HFFc6 (cell line): ENCODE results near the gene DPP6. TPM values are rescaled to one million over a fixed set of nuclear protein-coding genes. Genes with fewer than 3 reads are reported as not detected.

Experiments used
- DNase-seq: peaks from one replicate; pipeline ENCODE4 v3.0.0-alpha.2; 2018
- H3K27ac Mint-ChIP-seq: 2 replicates; pipeline ENCODE4 v1.8.0; 2020; ENCODE audit warnings: mild to moderate bottlenecking, mixed read lengths
- H3K27me3 Mint-ChIP-seq: 2 replicates; pipeline ENCODE4 v1.8.0; 2021; ENCODE audit warnings: mild to moderate bottlenecking, moderate library complexity, mixed read lengths; ENCODE audit not compliant: insufficient read depth
- H3K36me3 Mint-ChIP-seq: 2 replicates; pipeline ENCODE4 v1.8.0; 2021; ENCODE audit warnings: low read depth, mixed read lengths
- H3K4me1 Mint-ChIP-seq: 2 replicates; pipeline ENCODE4 v1.8.0; 2020; ENCODE audit warnings: low read depth, mixed read lengths
- H3K4me3 Mint-ChIP-seq: 2 replicates; pipeline ENCODE4 v1.8.0; 2020; ENCODE audit warnings: mild to moderate bottlenecking, moderate library complexity, mixed read lengths
- H3K9me3 Mint-ChIP-seq: 2 replicates; pipeline ENCODE4 v1.8.0; 2020; ENCODE audit warnings: mild to moderate bottlenecking, mixed read lengths
- total RNA-seq, 6 experiments: library from RNA; stranded (reverse); fragmentation: NEBNext Ultra II Directional; extraction: Animal tissue kit (Norgen Biotek cat#: 25700); gene quantifications; 2 replicates in 1 of 6; 3 replicates in 5 of 6; pipeline ENCODE4 v1.2.3, GENCODE V29; 2021
- TF ChIP-seq, protein P1 (sequence below): fragments of 200-600 bp; sonication (generic); IDR thresholded peaks from 2 replicates; pipeline ENCODE4 v1.5.0; 2021; ENCODE audit warnings: antibody characterized with exemption, mild to moderate bottlenecking

DPP6 gene
- total RNA-seq, 6 experiments from 2014 or later = not detected

DNA sequence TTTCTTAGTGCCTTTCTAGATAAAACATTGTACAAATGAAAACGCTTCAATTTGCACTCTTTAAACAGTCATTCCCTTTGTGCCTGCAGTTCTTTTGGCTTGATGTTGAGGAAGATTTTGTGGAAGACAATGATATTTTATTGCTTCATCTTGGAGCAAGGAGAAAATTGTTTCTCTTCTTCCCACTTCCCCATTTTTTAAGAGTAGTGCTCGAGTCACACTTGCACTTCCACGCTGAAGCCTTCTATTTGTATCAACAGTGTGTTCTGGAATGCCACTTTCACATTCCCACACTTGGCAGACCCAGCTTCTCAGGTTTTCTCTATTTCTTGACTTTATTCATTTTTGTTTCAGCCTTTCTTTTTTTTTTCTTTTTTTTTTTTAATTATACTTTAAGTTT, 581.4 kb downstream of the DPP6 start:
- Mint-ChIP-seq H3K36me3 (0 out of 2 replicates have a peak, but pooled peaks cover 2% of the 10 kb centered on the region), H3K4me1 (no peaks in the 10 kb centered on the region), H3K27ac (no peak overlapping the region), H3K4me3 (no peak overlapping the region), H3K27me3 (peaks cover 2% of the 10 kb centered on the region; the same call in 1 of the 2 replicates), H3K9me3 (peaks cover 68% of the 10 kb centered on the region)
- TF ChIP-seq, protein P1, sequence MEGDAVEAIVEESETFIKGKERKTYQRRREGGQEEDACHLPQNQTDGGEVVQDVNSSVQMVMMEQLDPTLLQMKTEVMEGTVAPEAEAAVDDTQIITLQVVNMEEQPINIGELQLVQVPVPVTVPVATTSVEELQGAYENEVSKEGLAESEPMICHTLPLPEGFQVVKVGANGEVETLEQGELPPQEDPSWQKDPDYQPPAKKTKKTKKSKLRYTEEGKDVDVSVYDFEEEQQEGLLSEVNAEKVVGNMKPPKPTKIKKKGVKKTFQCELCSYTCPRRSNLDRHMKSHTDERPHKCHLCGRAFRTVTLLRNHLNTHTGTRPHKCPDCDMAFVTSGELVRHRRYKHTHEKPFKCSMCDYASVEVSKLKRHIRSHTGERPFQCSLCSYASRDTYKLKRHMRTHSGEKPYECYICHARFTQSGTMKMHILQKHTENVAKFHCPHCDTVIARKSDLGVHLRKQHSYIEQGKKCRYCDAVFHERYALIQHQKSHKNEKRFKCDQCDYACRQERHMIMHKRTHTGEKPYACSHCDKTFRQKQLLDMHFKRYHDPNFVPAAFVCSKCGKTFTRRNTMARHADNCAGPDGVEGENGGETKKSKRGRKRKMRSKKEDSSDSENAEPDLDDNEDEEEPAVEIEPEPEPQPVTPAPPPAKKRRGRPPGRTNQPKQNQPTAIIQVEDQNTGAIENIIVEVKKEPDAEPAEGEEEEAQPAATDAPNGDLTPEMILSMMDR = no peak
- DNase-seq = no peak

DNA sequence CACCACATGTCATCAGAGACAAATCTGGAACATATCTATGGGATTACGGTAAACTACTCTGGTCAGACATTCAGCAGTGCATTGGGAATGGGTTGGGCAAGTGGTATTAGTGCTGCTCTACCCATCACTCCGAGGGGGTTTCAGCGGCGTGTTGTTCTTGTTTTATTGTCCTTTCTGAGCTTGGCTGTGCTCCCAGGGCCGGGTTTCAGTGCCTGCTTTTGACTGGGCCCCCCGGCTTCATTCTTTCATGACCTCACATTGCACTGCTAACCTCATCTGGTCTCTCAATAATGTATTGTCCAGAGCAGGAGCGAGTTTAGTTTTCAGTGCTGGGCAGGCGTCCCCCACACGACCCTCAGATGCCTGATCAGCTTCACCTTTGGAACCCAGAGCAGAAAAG, 586.1 kb downstream of the DPP6 start:
- TF ChIP-seq, protein P1 = no peak
- peaks cover 2% of the 10 kb centered on the region; the same call in 1 of the 2 replicates for H3K27me3 Mint-ChIP-seq
- peaks cover 6% of the 10 kb centered on the region; the same call in 1 of the 2 replicates for H3K36me3 Mint-ChIP-seq
- DNase-seq = no peak
- H3K4me3 Mint-ChIP-seq = no peak overlapping the region
- peaks cover 44% of the 10 kb centered on the region for H3K9me3 Mint-ChIP-seq
- no peak overlapping the region for H3K27ac Mint-ChIP-seq
- no peaks in the 10 kb centered on the region for H3K4me1 Mint-ChIP-seq

DNA sequence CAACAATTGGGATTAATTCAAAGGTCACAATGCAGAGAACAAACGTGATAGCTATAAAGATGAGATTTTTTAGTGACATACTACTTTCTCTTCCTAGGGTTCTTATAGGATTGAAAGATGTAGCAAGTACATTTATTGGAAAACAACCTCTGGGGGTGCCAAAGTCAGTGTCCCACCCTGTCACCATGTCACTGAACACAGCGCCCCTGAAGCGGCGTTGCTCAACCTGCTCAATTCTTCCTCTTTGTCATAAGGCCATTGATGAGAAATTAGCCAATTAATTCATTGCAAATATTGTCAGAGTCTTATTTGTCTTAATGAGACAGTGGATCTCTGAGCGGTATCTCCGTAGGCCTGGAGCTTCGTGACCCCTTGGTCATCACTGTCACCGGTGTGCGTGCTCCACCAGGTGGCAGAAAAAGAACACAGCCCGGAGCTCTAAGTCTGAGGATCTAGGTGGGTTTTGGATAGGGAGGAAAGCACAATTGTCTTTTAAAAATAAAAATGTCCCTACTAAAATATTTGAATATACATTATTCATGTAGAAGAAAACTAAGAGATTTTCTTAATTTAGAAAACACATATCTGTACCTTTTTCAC, 588.2 kb downstream of the DPP6 start:
- Mint-ChIP-seq H3K27me3 (no peaks in the 10 kb centered on the region), H3K27ac (no peak overlapping the region), H3K4me1 (no peaks in the 10 kb centered on the region), H3K36me3 (peaks cover 6% of the 10 kb centered on the region; the same call in 1 of the 2 replicates), H3K9me3 (peaks cover 39% of the 10 kb centered on the region), H3K4me3 (no peak overlapping the region)
- TF ChIP-seq, protein P1 = no peak
- no peak for DNase-seq

DNA sequence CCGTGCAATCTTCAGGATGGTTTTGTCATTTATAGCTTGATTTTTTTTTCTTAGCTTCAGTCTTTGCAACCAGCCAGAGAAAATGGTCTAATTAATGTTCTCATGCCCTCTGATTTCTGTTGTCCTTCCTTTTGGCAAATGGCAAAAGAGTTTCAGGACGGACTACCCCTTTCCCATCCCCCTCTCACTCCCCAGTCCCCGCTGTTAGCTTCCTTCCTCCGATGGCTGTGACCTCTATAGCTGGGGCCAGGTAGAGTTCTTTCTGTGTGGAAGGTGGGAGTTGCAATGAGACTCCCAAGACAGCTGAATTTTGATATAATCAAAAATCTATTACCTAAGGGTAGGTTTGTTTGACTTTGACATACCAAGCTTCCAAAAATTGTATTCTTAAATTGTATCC, 588.7 kb downstream of the DPP6 start:
- no peaks in the 10 kb centered on the region for H3K27me3 Mint-ChIP-seq
- H3K9me3 Mint-ChIP-seq = peaks cover 36% of the 10 kb centered on the region
- peaks cover 6% of the 10 kb centered on the region; the same call in 1 of the 2 replicates for H3K36me3 Mint-ChIP-seq
- no peaks in the 10 kb centered on the region for H3K4me1 Mint-ChIP-seq
- no peak overlapping the region for H3K4me3 Mint-ChIP-seq
- TF ChIP-seq, protein P1 = no peak
- no peak overlapping the region for H3K27ac Mint-ChIP-seq
- no peak for DNase-seq

DNA sequence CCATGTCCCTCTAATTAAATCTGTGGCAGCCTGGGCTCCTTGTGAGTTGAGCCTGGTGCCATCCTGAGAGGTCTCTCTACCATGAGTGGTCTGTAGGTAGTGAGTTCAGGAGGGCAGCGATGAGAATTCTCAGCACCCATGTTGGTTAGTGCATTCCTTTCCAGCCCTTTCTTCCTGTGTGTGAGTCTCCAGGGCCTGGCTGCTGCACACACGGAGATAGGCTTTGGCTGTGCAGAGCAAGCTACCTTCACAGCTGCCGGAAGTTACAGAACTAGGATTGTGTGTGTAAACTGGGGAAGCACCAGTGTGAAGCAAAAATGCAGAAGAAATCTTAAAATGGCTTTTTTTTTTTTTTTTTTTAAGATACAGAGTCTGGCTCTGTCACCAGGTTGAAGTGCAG, 592.2 kb downstream of the DPP6 start:
- H3K4me3 Mint-ChIP-seq = no peak overlapping the region
- no peak overlapping the region for H3K27ac Mint-ChIP-seq
- TF ChIP-seq, protein P1 = no peak
- no peak for DNase-seq
- H3K4me1 Mint-ChIP-seq = no peaks in the 10 kb centered on the region
- peaks cover 46% of the 10 kb centered on the region for H3K9me3 Mint-ChIP-seq
- H3K36me3 Mint-ChIP-seq = peaks cover 5% of the 10 kb centered on the region; the same call in 1 of the 2 replicates
- H3K27me3 Mint-ChIP-seq = no peaks in the 10 kb centered on the region; the same call in 1 of the 2 replicates
